Liver (tissue), 9 donors: ENCODE data around the gene PLCB1. TPM values are rescaled to one million over a fixed set of nuclear protein-coding genes. Genes with fewer than 3 reads are reported as not detected.

Source experiments
- DNase-seq: peaks from one replicate; pipeline ENCODE4 v3.0.0-alpha.2; 2017; ENCODE audit warnings: low spot score
- H3K27ac ChIP-seq, 2 donors: one replicate each; pipeline ENCODE4 v1.7.0; 2013; ENCODE audit warnings: inconsistent platforms in 2 of 2, low read length in 2 of 2, control low read depth in 1 of 2, low read depth in 1 of 2, mild to moderate bottlenecking in 1 of 2
- H3K27me3 ChIP-seq, 4 donors: one replicate each; pipeline versions ENCODE4 v1.6.1 to v1.7.0; 2013; ENCODE audit warnings: low read length in 3 of 4, inconsistent platforms in 1 of 4, mild to moderate bottlenecking in 1 of 4, moderate library complexity in 1 of 4; ENCODE audit not compliant: control insufficient read depth in 4 of 4, insufficient read depth in 4 of 4
- H3K36me3 ChIP-seq, 4 donors: one replicate each; pipeline versions ENCODE4 v1.6.1 to v1.7.0; 2013; ENCODE audit warnings: low read length in 3 of 4, mild to moderate bottlenecking in 3 of 4, low read depth in 1 of 4, moderate library complexity in 1 of 4; ENCODE audit not compliant: control insufficient read depth in 4 of 4, insufficient read depth in 3 of 4
- H3K4me1 ChIP-seq, 4 donors: one replicate each; pipeline versions ENCODE4 v1.6.1 to v1.7.0; 2013; ENCODE audit warnings: low read length in 3 of 4, mild to moderate bottlenecking in 3 of 4, moderate library complexity in 1 of 4; ENCODE audit not compliant: control insufficient read depth in 4 of 4, insufficient read depth in 4 of 4
- H3K4me3 ChIP-seq, 3 donors: one replicate each; pipeline versions ENCODE4 v1.6.1 to v1.7.0; 2013; ENCODE audit warnings: low read length in 3 of 3, control low read depth in 1 of 3, low read depth in 1 of 3, mild to moderate bottlenecking in 1 of 3
- H3K9ac ChIP-seq, 2 donors: one replicate each; pipeline ENCODE4 v1.7.0; 2013; ENCODE audit warnings: low read length in 2 of 2, mild to moderate bottlenecking in 2 of 2, moderate library complexity in 2 of 2, control low read depth in 1 of 2, low read depth in 1 of 2
- H3K9me3 ChIP-seq, 4 donors: one replicate each; pipeline versions ENCODE4 v1.6.1 to v1.7.0; 2013; ENCODE audit warnings: low read length in 3 of 4; ENCODE audit not compliant: control insufficient read depth in 4 of 4
- ATF3 ChIP-seq: IDR thresholded peaks from 2 replicates; pipeline ENCODE4 v1.6.1; 2016; ENCODE audit warnings: antibody characterized with exemption
- CTCF ChIP-seq: fragments of 150-350 bp; IDR thresholded peaks from 2 replicates; pipeline ENCODE4 v1.5.1; 2017; ENCODE audit warnings: improper control_type of control experiment, low read depth, low read length; ENCODE audit not compliant: missing input control
- FOXA1 ChIP-seq: IDR thresholded peaks from 2 replicates; pipeline ENCODE4 v1.6.1; 2016; ENCODE audit warnings: antibody characterized with exemption
- FOXA2 ChIP-seq: IDR thresholded peaks from 2 replicates; pipeline ENCODE4 v1.6.1; 2016; ENCODE audit warnings: antibody characterized with exemption
- GABPA ChIP-seq, 2 donors: IDR thresholded peaks in 1 of 2; conservative IDR thresholded peaks in 1 of 2; 2 replicates each; pipeline ENCODE4 v1.6.1; 2016; ENCODE audit warnings: antibody characterized with exemption in 2 of 2, mild to moderate bottlenecking in 1 of 2, moderate library complexity in 1 of 2
- HNF4G ChIP-seq: IDR thresholded peaks from 2 replicates; pipeline ENCODE4 v1.6.1; 2016; ENCODE audit warnings: antibody characterized with exemption
- JUND ChIP-seq, 2 donors: IDR thresholded peaks; 2 replicates each; pipeline ENCODE4 v1.6.1; 2016; ENCODE audit warnings: antibody characterized with exemption in 2 of 2
- MAX ChIP-seq: IDR thresholded peaks from 2 replicates; pipeline ENCODE4 v1.6.1; 2016; ENCODE audit warnings: antibody characterized with exemption
- NR2F2 ChIP-seq: IDR thresholded peaks from 2 replicates; pipeline ENCODE4 v1.6.1; 2016; ENCODE audit warnings: antibody characterized with exemption
- RAD21 ChIP-seq, 2 donors: IDR thresholded peaks; 2 replicates each; pipeline ENCODE4 v1.6.1; 2016; ENCODE audit warnings: antibody characterized with exemption in 2 of 2, mild to moderate bottlenecking in 2 of 2
- REST ChIP-seq: IDR thresholded peaks from 2 replicates; pipeline ENCODE4 v1.6.1; 2016; ENCODE audit warnings: antibody characterized with exemption, mild to moderate bottlenecking
- RXRA ChIP-seq, 2 donors: IDR thresholded peaks; 2 replicates each; pipeline ENCODE4 v1.6.1; 2017 to 2018; ENCODE audit warnings: antibody characterized with exemption in 2 of 2, mild to moderate bottlenecking in 1 of 2
- SP1 ChIP-seq: IDR thresholded peaks from 2 replicates; pipeline ENCODE4 v1.6.1; 2018; ENCODE audit warnings: antibody characterized with exemption, mild to moderate bottlenecking
- TAF1 ChIP-seq: conservative IDR thresholded peaks from 2 replicates; pipeline ENCODE4 v1.6.1; 2016; ENCODE audit warnings: antibody characterized with exemption, mild to moderate bottlenecking
- YY1 ChIP-seq: IDR thresholded peaks from 2 replicates; pipeline ENCODE4 v1.6.1; 2016; ENCODE audit warnings: antibody characterized with exemption, mild to moderate bottlenecking
- ZBTB33 ChIP-seq: IDR thresholded peaks from 2 replicates; pipeline ENCODE4 v1.6.1; 2016; ENCODE audit warnings: antibody characterized with exemption
- WGBS: extraction: QIAGEN DNeasy Blood & Tissue Kit; methylation state at CpG from one replicate; pipeline ENCODE4 v1.1.7; 2013; 5-methylcytosine and 5-hydroxymethylcytosine counted together
- polyA plus RNA-seq, 2 donors: library from polyadenylated mRNA; stranded (reverse) in 1 of 2; unstranded in 1 of 2; fragments of 200-250 nt in 1 of 2; fragments of >200 nt in 1 of 2; fragmentation: Nextera tagmentation in 1 of 2; extraction: Ambion mirVana in 1 of 2; gene quantifications; one replicate each; pipeline versions ENCODE4 v1.2.1 to v1.2.3, GENCODE V29; 2013 to 2015
- total RNA-seq, 2 donors: library from RNA; depleted of rRNA; stranded (reverse); fragments of >200 nt; gene quantifications; one replicate each; pipeline ENCODE4 v1.2.3, GENCODE V29; 2014
- donor health status: healthy.
- donor health status: healthy.
- donor health status: healthy.
- donor health status: healthy.
- donor health status: healthy.

The PLCB1 gene
- total and polyA plus RNA-seq, 4 donors, result 3.7 to 13.5 (median 5.9) TPM

GRCh38 chr20:8432435-8433148 lies 300.5 kb downstream of the PLCB1 start:
- Histone ChIP-seq H3K36me3 (no peaks in the 10 kb centered on the region), H3K9me3 (no peaks in the 10 kb centered on the region), H3K9ac (no peak overlapping the region), H3K4me1 (peaks cover 0 to 3% (median 0%) of the 10 kb centered on the region in 4 donors), H3K27me3 (no peaks in the 10 kb centered on the region), H3K4me3 (no peak overlapping the region), H3K27ac (no peak overlapping the region)
- TF ChIP-seq CTCF, result no peak
- peak; percentile 31 for TF ChIP-seq NR2F2
- no peak for TF ChIP-seq YY1
- 73% methylated on average over 7 of the region's 7 CpGs for WGBS
- DNase-seq, result no peak

GRCh38 chr20:8433291-8433690 lies 301.2 kb downstream of the PLCB1 start:
- no peak overlapping the region for H3K27ac ChIP-seq
- peaks cover 0 to 3% (median 0%) of the 10 kb centered on the region in 4 donors for H3K4me1 ChIP-seq
- no peaks in the 10 kb centered on the region for H3K36me3 ChIP-seq
- H3K27me3 ChIP-seq, result no peaks in the 10 kb centered on the region
- no peak for DNase-seq
- H3K9me3 ChIP-seq, result no peaks in the 10 kb centered on the region
- no peak overlapping the region for H3K9ac ChIP-seq
- WGBS, result 60% methylated on average over 3 of the region's 3 CpGs
- TF ChIP-seq TAF1 (no peak), JUND (IDR thresholded peaks at IDR 0.05) (no peak), RAD21 (IDR thresholded peaks at IDR 0.05) (no peak), HNF4G (no peak)
- no peak overlapping the region for H3K4me3 ChIP-seq

DNA sequence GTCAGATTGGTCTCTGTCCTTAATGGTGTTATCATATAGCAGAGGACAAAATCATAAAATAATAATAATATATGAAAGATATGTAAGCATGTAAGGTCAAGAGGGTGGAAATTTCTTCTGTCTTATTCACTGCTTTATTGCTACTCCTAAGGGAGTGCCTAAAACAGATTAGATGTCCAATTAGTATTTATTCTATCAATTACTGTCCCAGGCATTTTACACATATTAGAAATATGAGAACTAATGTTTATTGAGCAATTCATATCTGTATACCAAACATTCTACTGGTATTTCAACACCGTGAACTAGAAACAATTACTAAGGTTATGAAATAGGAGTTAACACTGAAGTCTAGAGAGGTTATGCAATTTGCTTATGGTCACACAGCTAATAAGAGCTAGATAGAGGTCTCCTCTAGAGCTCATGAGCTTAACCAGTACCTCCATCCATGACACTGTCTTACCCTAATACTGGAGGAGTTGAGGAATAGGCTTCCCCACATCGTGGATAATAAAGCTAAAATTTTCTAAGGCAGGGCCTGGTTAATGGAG lies 302.3 kb downstream of the PLCB1 start:
- Histone ChIP-seq H3K27ac (no peak overlapping the region), H3K4me3 (no peak overlapping the region), H3K4me1 (peaks cover 0 to 3% (median 0%) of the 10 kb centered on the region in 4 donors), H3K9ac (no peak overlapping the region), H3K36me3 (no peaks in the 10 kb centered on the region), H3K27me3 (no peaks in the 10 kb centered on the region), H3K9me3 (no peaks in the 10 kb centered on the region)
- 85% methylated on average over 2 of the region's 2 CpGs for WGBS
- no peak for DNase-seq
- TF ChIP-seq RXRA (IDR thresholded peaks at IDR 0.05) (no peak), JUND (IDR thresholded peaks at IDR 0.05) (no peak), SP1 (no peak), GABPA (IDR thresholded peaks at IDR 0.05 in 1 of 2, conservative IDR thresholded peaks at IDR 0.05 in 1 of 2) (no peak), MAX (no peak), YY1 (no peak), FOXA2 (no peak), CTCF (no peak), HNF4G (no peak), RAD21 (IDR thresholded peaks at IDR 0.05) (no peak), NR2F2 (no peak), FOXA1 (no peak), ATF3 (no peak), REST (no peak), TAF1 (no peak), ZBTB33 (no peak)
